Skeletal muscle satellite cell (primary cell): ENCODE results near the gene ABHD15.

Experiments used
- H3K27me3 ChIP-seq: 2 replicates; pipeline ENCODE4 v1.7.0; 2013; ENCODE audit warnings: low read length; ENCODE audit not compliant: control insufficient read depth, insufficient read depth
- H3K36me3 ChIP-seq: 2 replicates; pipeline ENCODE4 v1.7.0; 2013; ENCODE audit warnings: mild to moderate bottlenecking, control low read depth, low read length; ENCODE audit not compliant: insufficient read depth
- H3K4me1 ChIP-seq: 2 replicates; pipeline ENCODE4 v1.7.0; 2013; ENCODE audit warnings: low read length; ENCODE audit not compliant: control insufficient read depth, insufficient read depth
- H3K4me2 ChIP-seq: 2 replicates; pipeline ENCODE4 v1.7.0; 2013; ENCODE audit warnings: mild to moderate bottlenecking, low read length
- H3K4me3 ChIP-seq: 2 replicates; pipeline ENCODE4 v1.7.0; 2013; ENCODE audit warnings: low read length
- H3K9ac ChIP-seq: 2 replicates; pipeline ENCODE4 v1.7.0; 2013; ENCODE audit warnings: mild to moderate bottlenecking, low read depth, low read length, moderate library complexity
- H3K9me3 ChIP-seq: replicated peaks from 2 replicates; pipeline ENCODE4 v1.7.0; 2013; ENCODE audit warnings: mild to moderate bottlenecking, control low read depth, low read length

Gene ABHD15

GRCh38 chr17:29514792-29515191 lies 52.0 kb downstream of the ABHD15 start:
- peaks cover 5% of the 10 kb centered on the region for H3K4me1 ChIP-seq
- no peak overlapping the region for H3K9ac ChIP-seq
- H3K36me3 ChIP-seq = peaks cover 46% of the 10 kb centered on the region
- H3K4me2 ChIP-seq = no peak overlapping the region
- H3K27me3 ChIP-seq = no peaks in the 10 kb centered on the region
- no peaks in the 10 kb centered on the region for H3K9me3 ChIP-seq
- H3K4me3 ChIP-seq = no peak overlapping the region

GRCh38 chr17:29510953-29511352 lies 55.9 kb downstream of the ABHD15 start:
- H3K4me3 ChIP-seq = no peak overlapping the region
- H3K27me3 ChIP-seq = no peaks in the 10 kb centered on the region
- H3K36me3 ChIP-seq = peaks cover 49% of the 10 kb centered on the region
- H3K9ac ChIP-seq = no peak overlapping the region
- peaks cover 5% of the 10 kb centered on the region for H3K4me1 ChIP-seq
- no peaks in the 10 kb centered on the region for H3K9me3 ChIP-seq
- no peak overlapping the region for H3K4me2 ChIP-seq
